ENCODE results near the gene OR4K15. TPM values are rescaled to one million over a fixed set of nuclear protein-coding genes. Genes with fewer than 3 reads are reported as not detected.

Gene OR4K15
- total and polyA plus RNA-seq, 2 experiments from 2014 or later = not detected

DNA sequence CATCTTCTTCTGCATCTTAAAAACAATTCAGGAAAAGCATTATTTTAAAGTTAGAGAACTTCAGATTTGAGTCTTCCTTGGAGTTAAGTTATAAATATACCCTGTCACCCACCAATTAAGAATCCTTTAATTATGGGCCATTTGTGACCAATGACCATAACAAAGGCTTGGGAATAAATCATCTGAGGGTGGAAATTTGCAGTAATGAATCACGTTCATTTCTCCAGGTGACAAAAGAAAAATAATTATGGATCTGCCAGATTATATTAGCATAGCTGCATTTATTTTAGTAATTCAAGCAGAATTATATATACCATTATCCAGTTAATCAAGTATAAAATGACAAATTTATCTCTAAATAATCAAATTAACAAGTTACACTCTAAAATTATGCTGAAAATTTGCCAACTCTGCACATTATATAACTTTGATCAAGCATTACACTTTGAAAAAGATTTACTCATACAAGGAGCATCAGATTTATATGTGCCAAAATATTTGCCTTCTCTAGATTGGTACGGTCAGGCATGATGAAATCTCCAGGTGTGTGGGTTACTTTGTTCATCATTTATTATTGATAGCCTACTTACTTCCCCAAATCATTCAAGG lies 44.0 kb downstream of the OR4K15 start, which contains the start of gene OR4K14:
OR4K14 (minus strand) TSS at position 51 of the 609 bp plus-strand sequence. CDS start 4,114 bp downstream, outside the sequence.
- Histone ChIP-seq H3K79me2 (replicated peaks; ENCODE audit: insufficient read depth) (no peaks in the 10 kb centered on the region), H3K27ac (ENCODE audit: low read depth) (no peak within 1 kb of the TSS), H3K4me2 (no peak within 1 kb of the TSS), H3K27me3 (ENCODE audit: insufficient read depth) (no peaks in the 10 kb centered on the region), H4K20me1 (replicated peaks; ENCODE audit: insufficient read depth) (no peaks in the 10 kb centered on the region), H3K36me3 (ENCODE audit: insufficient read depth) (peaks cover 6% of the 10 kb centered on the region; the same call in 1 of the 2 replicates), H2AFZ (no peak within 1 kb of the TSS), H3F3A (replicated peaks; ENCODE audit: low read depth) (no peaks in the 10 kb centered on the region), H3K4me1 (ENCODE audit: insufficient read depth) (no peaks in the 10 kb centered on the region), H3K9me2 (ENCODE audit: insufficient read depth) (no peaks in the 10 kb centered on the region), H3K4me3 (no peak within 1 kb of the TSS)
- no peak within 1 kb of the TSS for H3K4me3 Mint-ChIP-seq
- H3K27me3 Mint-ChIP-seq (ENCODE audit: insufficient read depth, low read depth, poor library complexity) = no peaks in the 10 kb centered on the region
- H3K4me1 Mint-ChIP-seq = no peaks in the 10 kb centered on the region
- peaks cover 91% of the 10 kb centered on the region for H3K9me3 Mint-ChIP-seq
- no peak within 1 kb of the TSS for H3K27ac Mint-ChIP-seq
- DNase-seq (ENCODE audit: low spot score) (no peak), ATAC-seq (no peak)
- no peaks in the 10 kb centered on the region; the same call in 1 of the 3 replicates for H3K36me3 Mint-ChIP-seq (ENCODE audit: low read depth)
- TF ChIP-seq, protein P1, sequence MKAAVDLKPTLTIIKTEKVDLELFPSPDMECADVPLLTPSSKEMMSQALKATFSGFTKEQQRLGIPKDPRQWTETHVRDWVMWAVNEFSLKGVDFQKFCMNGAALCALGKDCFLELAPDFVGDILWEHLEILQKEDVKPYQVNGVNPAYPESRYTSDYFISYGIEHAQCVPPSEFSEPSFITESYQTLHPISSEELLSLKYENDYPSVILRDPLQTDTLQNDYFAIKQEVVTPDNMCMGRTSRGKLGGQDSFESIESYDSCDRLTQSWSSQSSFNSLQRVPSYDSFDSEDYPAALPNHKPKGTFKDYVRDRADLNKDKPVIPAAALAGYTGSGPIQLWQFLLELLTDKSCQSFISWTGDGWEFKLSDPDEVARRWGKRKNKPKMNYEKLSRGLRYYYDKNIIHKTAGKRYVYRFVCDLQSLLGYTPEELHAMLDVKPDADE (IDR thresholded peaks at IDR 0.05) = no peak
- no peak for TF ChIP-seq NANOG (IDR thresholded peaks at IDR 0.05; ENCODE audit: borderline replicate concordance)
- TF ChIP-seq, protein P2, sequence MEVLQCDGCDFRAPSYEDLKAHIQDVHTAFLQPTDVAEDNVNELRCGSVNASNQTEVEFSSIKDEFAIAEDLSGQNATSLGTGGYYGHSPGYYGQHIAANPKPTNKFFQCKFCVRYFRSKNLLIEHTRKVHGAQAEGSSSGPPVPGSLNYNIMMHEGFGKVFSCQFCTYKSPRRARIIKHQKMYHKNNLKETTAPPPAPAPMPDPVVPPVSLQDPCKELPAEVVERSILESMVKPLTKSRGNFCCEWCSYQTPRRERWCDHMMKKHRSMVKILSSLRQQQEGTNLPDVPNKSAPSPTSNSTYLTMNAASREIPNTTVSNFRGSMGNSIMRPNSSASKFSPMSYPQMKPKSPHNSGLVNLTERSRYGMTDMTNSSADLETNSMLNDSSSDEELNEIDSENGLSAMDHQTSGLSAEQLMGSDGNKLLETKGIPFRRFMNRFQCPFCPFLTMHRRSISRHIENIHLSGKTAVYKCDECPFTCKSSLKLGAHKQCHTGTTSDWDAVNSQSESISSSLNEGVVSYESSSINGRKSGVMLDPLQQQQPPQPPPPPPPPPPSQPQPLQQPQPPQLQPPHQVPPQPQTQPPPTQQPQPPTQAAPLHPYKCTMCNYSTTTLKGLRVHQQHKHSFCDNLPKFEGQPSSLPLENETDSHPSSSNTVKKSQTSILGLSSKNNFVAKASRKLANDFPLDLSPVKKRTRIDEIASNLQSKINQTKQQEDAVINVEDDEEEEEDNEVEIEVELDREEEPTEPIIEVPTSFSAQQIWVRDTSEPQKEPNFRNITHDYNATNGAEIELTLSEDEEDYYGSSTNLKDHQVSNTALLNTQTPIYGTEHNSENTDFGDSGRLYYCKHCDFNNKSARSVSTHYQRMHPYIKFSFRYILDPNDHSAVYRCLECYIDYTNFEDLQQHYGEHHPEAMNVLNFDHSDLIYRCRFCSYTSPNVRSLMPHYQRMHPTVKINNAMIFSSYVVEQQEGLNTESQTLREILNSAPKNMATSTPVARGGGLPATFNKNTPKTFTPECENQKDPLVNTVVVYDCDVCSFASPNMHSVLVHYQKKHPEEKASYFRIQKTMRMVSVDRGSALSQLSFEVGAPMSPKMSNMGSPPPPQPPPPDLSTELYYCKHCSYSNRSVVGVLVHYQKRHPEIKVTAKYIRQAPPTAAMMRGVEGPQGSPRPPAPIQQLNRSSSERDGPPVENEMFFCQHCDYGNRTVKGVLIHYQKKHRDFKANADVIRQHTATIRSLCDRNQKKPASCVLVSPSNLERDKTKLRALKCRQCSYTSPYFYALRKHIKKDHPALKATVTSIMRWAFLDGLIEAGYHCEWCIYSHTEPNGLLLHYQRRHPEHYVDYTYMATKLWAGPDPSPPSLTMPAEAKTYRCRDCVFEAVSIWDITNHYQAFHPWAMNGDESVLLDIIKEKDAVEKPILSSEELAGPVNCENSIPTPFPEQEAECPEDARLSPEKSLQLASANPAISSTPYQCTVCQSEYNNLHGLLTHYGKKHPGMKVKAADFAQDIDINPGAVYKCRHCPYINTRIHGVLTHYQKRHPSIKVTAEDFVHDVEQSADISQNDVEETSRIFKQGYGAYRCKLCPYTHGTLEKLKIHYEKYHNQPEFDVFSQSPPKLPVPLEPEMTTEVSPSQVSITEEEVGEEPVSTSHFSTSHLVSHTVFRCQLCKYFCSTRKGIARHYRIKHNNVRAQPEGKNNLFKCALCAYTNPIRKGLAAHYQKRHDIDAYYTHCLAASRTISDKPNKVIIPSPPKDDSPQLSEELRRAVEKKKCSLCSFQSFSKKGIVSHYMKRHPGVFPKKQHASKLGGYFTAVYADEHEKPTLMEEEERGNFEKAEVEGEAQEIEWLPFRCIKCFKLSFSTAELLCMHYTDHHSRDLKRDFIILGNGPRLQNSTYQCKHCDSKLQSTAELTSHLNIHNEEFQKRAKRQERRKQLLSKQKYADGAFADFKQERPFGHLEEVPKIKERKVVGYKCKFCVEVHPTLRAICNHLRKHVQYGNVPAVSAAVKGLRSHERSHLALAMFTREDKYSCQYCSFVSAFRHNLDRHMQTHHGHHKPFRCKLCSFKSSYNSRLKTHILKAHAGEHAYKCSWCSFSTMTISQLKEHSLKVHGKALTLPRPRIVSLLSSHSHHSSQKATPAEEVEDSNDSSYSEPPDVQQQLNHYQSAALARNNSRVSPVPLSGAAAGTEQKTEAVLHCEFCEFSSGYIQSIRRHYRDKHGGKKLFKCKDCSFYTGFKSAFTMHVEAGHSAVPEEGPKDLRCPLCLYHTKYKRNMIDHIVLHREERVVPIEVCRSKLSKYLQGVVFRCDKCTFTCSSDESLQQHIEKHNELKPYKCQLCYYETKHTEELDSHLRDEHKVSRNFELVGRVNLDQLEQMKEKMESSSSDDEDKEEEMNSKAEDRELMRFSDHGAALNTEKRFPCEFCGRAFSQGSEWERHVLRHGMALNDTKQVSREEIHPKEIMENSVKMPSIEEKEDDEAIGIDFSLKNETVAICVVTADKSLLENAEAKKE (CRISPR knock-in tag; IDR thresholded peaks at IDR 0.05) = no peak
- TF ChIP-seq EZH2phosphoT487 (IDR thresholded peaks at IDR 0.05; ENCODE audit: unreplicated experiment) = no peak
- TF ChIP-seq ZNF331 (CRISPR knock-in tag; IDR thresholded peaks at IDR 0.05; ENCODE audit: low read depth) = no peak
- TF ChIP-seq POLR2AphosphoS5 (IDR thresholded peaks at IDR 0.05; ENCODE audit: low read depth) = no peak
- no peak for TF ChIP-seq ZNF114 (CRISPR knock-in tag; IDR thresholded peaks at IDR 0.05)
- TF ChIP-seq CREB1 (CRISPR knock-in tag; IDR thresholded peaks at IDR 0.05; ENCODE audit: low read depth) = no peak
- no peak for TF ChIP-seq EZH2 (IDR thresholded peaks at IDR 0.05; ENCODE audit: low read depth, unreplicated experiment)
- TF ChIP-seq JUNB (IDR thresholded peaks at IDR 0.05; ENCODE audit: unreplicated experiment) = no peak
- no peak for TF ChIP-seq STAT1 (IDR thresholded peaks at IDR 0.05; ENCODE audit: unreplicated experiment)
- TF ChIP-seq, protein P3, sequence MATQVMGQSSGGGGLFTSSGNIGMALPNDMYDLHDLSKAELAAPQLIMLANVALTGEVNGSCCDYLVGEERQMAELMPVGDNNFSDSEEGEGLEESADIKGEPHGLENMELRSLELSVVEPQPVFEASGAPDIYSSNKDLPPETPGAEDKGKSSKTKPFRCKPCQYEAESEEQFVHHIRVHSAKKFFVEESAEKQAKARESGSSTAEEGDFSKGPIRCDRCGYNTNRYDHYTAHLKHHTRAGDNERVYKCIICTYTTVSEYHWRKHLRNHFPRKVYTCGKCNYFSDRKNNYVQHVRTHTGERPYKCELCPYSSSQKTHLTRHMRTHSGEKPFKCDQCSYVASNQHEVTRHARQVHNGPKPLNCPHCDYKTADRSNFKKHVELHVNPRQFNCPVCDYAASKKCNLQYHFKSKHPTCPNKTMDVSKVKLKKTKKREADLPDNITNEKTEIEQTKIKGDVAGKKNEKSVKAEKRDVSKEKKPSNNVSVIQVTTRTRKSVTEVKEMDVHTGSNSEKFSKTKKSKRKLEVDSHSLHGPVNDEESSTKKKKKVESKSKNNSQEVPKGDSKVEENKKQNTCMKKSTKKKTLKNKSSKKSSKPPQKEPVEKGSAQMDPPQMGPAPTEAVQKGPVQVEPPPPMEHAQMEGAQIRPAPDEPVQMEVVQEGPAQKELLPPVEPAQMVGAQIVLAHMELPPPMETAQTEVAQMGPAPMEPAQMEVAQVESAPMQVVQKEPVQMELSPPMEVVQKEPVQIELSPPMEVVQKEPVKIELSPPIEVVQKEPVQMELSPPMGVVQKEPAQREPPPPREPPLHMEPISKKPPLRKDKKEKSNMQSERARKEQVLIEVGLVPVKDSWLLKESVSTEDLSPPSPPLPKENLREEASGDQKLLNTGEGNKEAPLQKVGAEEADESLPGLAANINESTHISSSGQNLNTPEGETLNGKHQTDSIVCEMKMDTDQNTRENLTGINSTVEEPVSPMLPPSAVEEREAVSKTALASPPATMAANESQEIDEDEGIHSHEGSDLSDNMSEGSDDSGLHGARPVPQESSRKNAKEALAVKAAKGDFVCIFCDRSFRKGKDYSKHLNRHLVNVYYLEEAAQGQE (IDR thresholded peaks at IDR 0.05; ENCODE audit: unreplicated experiment) = no peak
